BE2C (cell line): Measurements from ENCODE around the gene OR7G3.

Experiments used
- DNase-seq: peaks from one replicate; pipeline ENCODE4 v3.0.0-alpha.2; 2020
- H3K27me3 ChIP-seq: fragments of 250-450 bp; sonication (Bioruptor Pico); 2 replicates; pipeline ENCODE4 v1.5.1; 2020; ENCODE audit warnings: mild to moderate bottlenecking
- H3K36me3 ChIP-seq: fragments of 250-450 bp; sonication (Bioruptor Pico); 2 replicates; pipeline ENCODE4 v1.5.1; 2020; ENCODE audit warnings: mild to moderate bottlenecking
- H3K4me1 ChIP-seq: fragments of 250-450 bp; sonication (Bioruptor Pico); 2 replicates; pipeline ENCODE4 v1.5.1; 2020
- H3K4me3 ChIP-seq: 2 replicates; pipeline ENCODE4 v1.5.1; 2011; ENCODE audit warnings: low read depth, low read length
- H3K9me3 ChIP-seq: fragments of 250-450 bp; sonication (Bioruptor Pico); 2 replicates; pipeline ENCODE4 v1.5.1; 2020
- TF ChIP-seq, protein P1 (sequence below): IDR thresholded peaks from 2 replicates; pipeline ENCODE4 v1.5.1; 2012; ENCODE audit warnings: mild to moderate bottlenecking, low read depth, low read length

OR7G3 gene

DNA sequence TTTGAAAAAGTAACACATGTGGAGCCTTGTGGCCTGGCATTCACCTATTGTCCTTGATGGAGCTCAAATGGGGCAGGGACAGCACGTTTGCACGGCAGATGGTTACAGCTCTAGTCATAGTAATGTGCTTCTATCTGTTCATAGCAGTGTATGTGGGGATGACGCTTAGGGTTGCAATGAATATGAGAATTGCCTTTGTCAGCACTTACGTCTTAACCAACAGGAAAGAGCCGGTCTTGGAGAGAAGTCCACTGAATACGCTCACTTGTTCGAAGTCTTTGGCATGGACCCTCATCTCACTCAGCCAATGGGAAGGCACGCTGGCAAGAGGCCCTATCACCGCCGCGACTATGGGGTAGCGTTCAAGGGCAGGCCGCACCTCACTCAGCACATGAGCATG, 33.1 kb upstream of the OR7G3 start:
- H3K36me3 ChIP-seq, result peaks cover 89% of the 10 kb centered on the region
- no peaks in the 10 kb centered on the region for H3K4me1 ChIP-seq
- DNase-seq, result no peak
- no peaks in the 10 kb centered on the region for H3K9me3 ChIP-seq
- H3K27me3 ChIP-seq, result no peaks in the 10 kb centered on the region
- no peak overlapping the region for H3K4me3 ChIP-seq
- TF ChIP-seq, protein P1, sequence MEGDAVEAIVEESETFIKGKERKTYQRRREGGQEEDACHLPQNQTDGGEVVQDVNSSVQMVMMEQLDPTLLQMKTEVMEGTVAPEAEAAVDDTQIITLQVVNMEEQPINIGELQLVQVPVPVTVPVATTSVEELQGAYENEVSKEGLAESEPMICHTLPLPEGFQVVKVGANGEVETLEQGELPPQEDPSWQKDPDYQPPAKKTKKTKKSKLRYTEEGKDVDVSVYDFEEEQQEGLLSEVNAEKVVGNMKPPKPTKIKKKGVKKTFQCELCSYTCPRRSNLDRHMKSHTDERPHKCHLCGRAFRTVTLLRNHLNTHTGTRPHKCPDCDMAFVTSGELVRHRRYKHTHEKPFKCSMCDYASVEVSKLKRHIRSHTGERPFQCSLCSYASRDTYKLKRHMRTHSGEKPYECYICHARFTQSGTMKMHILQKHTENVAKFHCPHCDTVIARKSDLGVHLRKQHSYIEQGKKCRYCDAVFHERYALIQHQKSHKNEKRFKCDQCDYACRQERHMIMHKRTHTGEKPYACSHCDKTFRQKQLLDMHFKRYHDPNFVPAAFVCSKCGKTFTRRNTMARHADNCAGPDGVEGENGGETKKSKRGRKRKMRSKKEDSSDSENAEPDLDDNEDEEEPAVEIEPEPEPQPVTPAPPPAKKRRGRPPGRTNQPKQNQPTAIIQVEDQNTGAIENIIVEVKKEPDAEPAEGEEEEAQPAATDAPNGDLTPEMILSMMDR, result no peak

DNA sequence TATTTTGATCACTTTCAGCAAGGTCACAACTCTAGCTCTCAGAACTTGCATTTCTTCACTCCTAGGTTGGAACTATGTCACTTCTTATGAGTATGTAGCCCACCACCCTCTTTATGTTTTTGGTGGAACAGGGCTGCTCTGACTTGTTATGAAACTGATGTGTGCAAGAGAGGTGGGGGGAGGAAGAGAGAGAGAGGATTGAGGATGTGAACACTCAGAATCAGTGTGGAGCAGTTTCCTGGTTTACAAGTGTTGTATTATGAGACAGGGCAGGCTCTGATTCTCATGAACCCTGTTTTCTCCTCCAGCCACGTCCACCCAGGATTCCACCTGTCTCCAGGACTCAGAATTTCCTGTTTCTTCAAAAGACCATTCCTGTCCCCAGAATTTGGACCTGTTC, 29.6 kb upstream of the OR7G3 start:
- TF ChIP-seq, protein P1, result no peak
- Histone ChIP-seq H3K4me3 (no peak overlapping the region), H3K36me3 (peaks cover 65% of the 10 kb centered on the region), H3K9me3 (0 out of 2 replicates have a peak, but pooled peaks cover 1% of the 10 kb centered on the region), H3K27me3 (no peaks in the 10 kb centered on the region), H3K4me1 (no peaks in the 10 kb centered on the region)
- no peak for DNase-seq

DNA sequence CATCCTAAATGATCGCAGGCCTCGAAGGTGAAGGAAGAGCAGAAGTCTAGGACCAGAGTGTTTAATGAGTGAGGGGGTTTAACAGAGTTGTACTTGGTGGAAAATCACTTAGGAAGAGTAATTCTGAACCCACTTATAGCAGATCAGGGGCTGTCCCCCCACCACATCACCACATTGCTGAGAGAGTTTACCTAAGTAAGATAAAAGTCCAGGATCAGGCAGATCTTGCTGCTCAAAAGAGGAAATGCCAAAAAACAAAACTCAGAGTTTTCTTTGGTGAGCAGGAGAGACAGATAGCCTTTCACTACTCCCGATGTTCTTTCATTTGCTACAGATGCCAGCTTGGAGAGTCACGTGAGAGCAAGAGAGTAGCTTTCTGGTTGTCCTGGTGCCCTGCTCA, 28.8 kb upstream of the OR7G3 start:
- no peak for DNase-seq
- Histone ChIP-seq H3K4me1 (no peaks in the 10 kb centered on the region), H3K4me3 (no peak overlapping the region), H3K36me3 (peaks cover 58% of the 10 kb centered on the region), H3K27me3 (no peaks in the 10 kb centered on the region), H3K9me3 (0 out of 2 replicates have a peak, but pooled peaks cover 2% of the 10 kb centered on the region)
- TF ChIP-seq, protein P1, result no peak

DNA sequence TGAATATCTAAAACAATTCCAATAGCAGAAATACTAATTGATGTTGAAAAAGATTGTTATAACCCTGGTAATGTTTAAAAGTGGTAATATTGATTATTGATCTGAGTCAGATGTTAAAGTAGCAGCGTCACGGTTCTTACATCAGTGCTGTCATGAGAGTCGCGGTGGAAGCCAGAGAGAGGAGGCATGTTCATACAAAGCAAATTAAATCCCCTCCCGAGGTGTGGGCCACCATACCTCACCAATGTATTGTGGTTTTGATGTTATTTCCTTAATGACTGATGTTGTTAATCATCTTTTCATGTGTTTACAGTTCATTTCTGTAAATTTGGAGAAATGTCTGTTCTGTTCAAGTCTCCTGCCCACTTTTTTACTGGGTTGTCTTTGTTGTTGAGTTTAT, 24.6 kb upstream of the OR7G3 start:
- H3K4me1 ChIP-seq, result no peaks in the 10 kb centered on the region
- TF ChIP-seq, protein P1, result no peak
- H3K36me3 ChIP-seq, result peaks cover 33% of the 10 kb centered on the region
- no peak overlapping the region for H3K4me3 ChIP-seq
- DNase-seq, result no peak
- H3K27me3 ChIP-seq, result no peaks in the 10 kb centered on the region
- peaks cover 2% of the 10 kb centered on the region; the same call in 1 of the 2 replicates for H3K9me3 ChIP-seq

DNA sequence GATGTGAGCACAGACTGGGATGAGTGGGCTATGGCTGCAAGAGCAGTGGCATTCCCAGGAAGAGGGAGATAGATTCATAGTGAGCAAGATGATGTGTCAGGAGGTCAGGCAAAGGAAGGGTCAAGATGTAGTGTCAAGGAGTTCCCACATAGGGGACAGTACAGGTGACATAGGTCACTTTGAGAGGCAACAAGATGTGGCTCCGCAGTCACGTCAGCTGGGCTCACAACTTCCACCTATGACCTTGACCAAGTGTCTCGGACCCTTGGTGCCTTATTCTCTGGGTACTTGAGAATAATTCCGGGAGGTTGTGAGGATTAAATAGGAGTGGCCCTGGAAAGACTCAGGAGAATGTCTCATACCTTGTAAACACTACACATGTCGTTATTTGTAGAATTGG, 23.9 kb upstream of the OR7G3 start:
- H3K27me3 ChIP-seq, result no peaks in the 10 kb centered on the region
- H3K4me1 ChIP-seq, result no peaks in the 10 kb centered on the region
- no peak for DNase-seq
- TF ChIP-seq, protein P1, result no peak
- H3K36me3 ChIP-seq, result peaks cover 25% of the 10 kb centered on the region
- H3K9me3 ChIP-seq, result peaks cover 2% of the 10 kb centered on the region; the same call in 1 of the 2 replicates
- H3K4me3 ChIP-seq, result no peak overlapping the region

DNA sequence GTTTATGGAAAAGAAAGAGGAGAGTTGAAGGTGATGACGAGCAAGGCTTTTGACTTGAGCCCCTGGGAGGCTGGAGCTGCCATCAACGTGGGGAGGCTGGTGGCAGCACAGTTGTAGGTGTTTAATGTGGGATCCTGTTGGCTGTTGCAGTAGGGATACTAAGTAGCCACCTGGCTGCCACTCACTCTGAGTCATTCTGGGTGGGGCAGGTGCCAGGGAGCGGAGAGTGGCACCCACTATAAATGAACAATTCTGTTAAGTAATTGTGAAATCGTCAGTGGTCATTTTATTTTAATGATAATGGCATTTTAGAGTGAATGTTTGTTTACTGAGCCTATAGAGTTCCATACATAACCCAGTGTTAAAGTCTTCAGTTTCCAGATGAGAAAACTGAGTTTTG, 23.2 kb upstream of the OR7G3 start:
- Histone ChIP-seq H3K36me3 (peaks cover 19% of the 10 kb centered on the region), H3K4me1 (no peaks in the 10 kb centered on the region), H3K4me3 (no peak overlapping the region), H3K27me3 (no peaks in the 10 kb centered on the region), H3K9me3 (peaks cover 9% of the 10 kb centered on the region; the same call in 1 of the 2 replicates)
- no peak for DNase-seq
- TF ChIP-seq, protein P1, result no peak
